H1 (cell line): ENCODE results near the gene PRMT2.

ENCODE experiments used
- HDAC6 ChIP-seq: IDR thresholded peaks from one replicate; pipeline ENCODE4 v1.7.1; 2012; ENCODE audit warnings: low read depth, mild to moderate bottlenecking, inconsistent platforms, low read length, moderate library complexity
- TF ChIP-seq, protein P1 (sequence below), 3 experiments: IDR thresholded peaks; 1 replicate in 2 of 3; 2 replicates in 1 of 3; pipeline versions ENCODE4 v1.5.1 to v1.6.1; 2011; ENCODE audit warnings: low read length in 3 of 3, mild to moderate bottlenecking in 3 of 3, inconsistent platforms in 2 of 3, low read depth in 1 of 3, moderate library complexity in 1 of 3; ENCODE audit not compliant: insufficient read depth in 1 of 3; ENCODE audit errors: control extremely low read depth in 1 of 3

GRCh38 chr21:46656820-46657219, 21.3 kb downstream of the PRMT2 start:
- TF ChIP-seq, protein P1, sequence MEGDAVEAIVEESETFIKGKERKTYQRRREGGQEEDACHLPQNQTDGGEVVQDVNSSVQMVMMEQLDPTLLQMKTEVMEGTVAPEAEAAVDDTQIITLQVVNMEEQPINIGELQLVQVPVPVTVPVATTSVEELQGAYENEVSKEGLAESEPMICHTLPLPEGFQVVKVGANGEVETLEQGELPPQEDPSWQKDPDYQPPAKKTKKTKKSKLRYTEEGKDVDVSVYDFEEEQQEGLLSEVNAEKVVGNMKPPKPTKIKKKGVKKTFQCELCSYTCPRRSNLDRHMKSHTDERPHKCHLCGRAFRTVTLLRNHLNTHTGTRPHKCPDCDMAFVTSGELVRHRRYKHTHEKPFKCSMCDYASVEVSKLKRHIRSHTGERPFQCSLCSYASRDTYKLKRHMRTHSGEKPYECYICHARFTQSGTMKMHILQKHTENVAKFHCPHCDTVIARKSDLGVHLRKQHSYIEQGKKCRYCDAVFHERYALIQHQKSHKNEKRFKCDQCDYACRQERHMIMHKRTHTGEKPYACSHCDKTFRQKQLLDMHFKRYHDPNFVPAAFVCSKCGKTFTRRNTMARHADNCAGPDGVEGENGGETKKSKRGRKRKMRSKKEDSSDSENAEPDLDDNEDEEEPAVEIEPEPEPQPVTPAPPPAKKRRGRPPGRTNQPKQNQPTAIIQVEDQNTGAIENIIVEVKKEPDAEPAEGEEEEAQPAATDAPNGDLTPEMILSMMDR (IDR thresholded peaks at IDR 0.05; ENCODE audit: control extremely low read depth in 1 of 3, insufficient read depth in 1 of 3, low read depth in 1 of 3, low read length in 3 of 3) = no peak
- TF ChIP-seq HDAC6 = no peak
